Caco-2 (cell line): ENCODE data around the gene PHF13. TPM values are rescaled to one million over a fixed set of nuclear protein-coding genes. Genes with fewer than 3 reads are reported as not detected.
A peak's percentile ranks its signal among the peaks of the same experiment; 100 is the strongest.

Source experiments
- BruUV-seq: library from RNA; stranded (reverse); fragments of 400-500 nt; replicated peaks from 2 replicates; lab custom pipeline; 2021; lab: Mats Ljungman, UMichigan
- CTCF ChIA-PET: fragments of 300-600 bp; sonication (Branson Sonifier 250); formaldehyde crosslinking; loops from one replicate; lab custom pipeline; 2022; ENCODE audit warnings: antibody characterized with exemption; lab: Charles Lee
- POLR2A ChIA-PET: fragments of 300-600 bp; sonication (Branson Sonifier 250); formaldehyde crosslinking; loops from one replicate; lab custom pipeline; 2022; ENCODE audit warnings: antibody characterized with exemption; lab: Charles Lee
- DNase-seq, 2 experiments: peaks; one replicate each; pipeline versions ENCODE4 v3.0.0 to v3.0.0-alpha.2; 2020 to 2022
- H3K27me3 ChIP-seq: replicated peaks from 2 replicates; pipeline ENCODE4 v1.6.0; 2011; ENCODE audit warnings: low read length; ENCODE audit not compliant: control insufficient read depth, insufficient read depth
- H3K36me3 ChIP-seq: 2 replicates; pipeline ENCODE4 v1.5.1; 2011; ENCODE audit warnings: low read length; ENCODE audit not compliant: control insufficient read depth, insufficient read depth
- H3K4me1 ChIP-seq: fragments of 250-450 bp; sonication (Bioruptor Pico); 2 replicates; pipeline ENCODE4 v1.5.1; 2020; ENCODE audit warnings: mild to moderate bottlenecking
- H3K4me3 ChIP-seq: 2 replicates; pipeline ENCODE4 v1.5.1; 2011; ENCODE audit warnings: low read depth, mild to moderate bottlenecking, control low read depth, low read length
- H3K9me3 ChIP-seq: fragments of 250-450 bp; sonication (Bioruptor Pico); 2 replicates; pipeline ENCODE4 v1.5.1; 2020; ENCODE audit warnings: mild to moderate bottlenecking, moderate library complexity
- H3K27ac Mint-ChIP-seq: one replicate; pipeline ENCODE4 v1.8.0; 2022; ENCODE audit warnings: mixed read lengths; ENCODE audit not compliant: unreplicated experiment
- H3K27me3 Mint-ChIP-seq: one replicate; pipeline ENCODE4 v1.8.0; 2022; ENCODE audit warnings: mixed read lengths; ENCODE audit not compliant: insufficient read depth, unreplicated experiment
- H3K36me3 Mint-ChIP-seq: one replicate; pipeline ENCODE4 v1.8.0; 2022; ENCODE audit warnings: mild to moderate bottlenecking, mixed read lengths; ENCODE audit not compliant: insufficient read depth, unreplicated experiment
- H3K4me1 Mint-ChIP-seq: one replicate; pipeline ENCODE4 v1.8.0; 2022; ENCODE audit warnings: low read depth, mixed read lengths; ENCODE audit not compliant: unreplicated experiment
- H3K4me3 Mint-ChIP-seq: one replicate; pipeline ENCODE4 v1.8.0; 2022; ENCODE audit warnings: mild to moderate bottlenecking, moderate library complexity, mixed read lengths; ENCODE audit not compliant: unreplicated experiment
- H3K9me3 Mint-ChIP-seq: one replicate; pipeline ENCODE4 v1.8.0; 2022; ENCODE audit warnings: mixed read lengths; ENCODE audit not compliant: unreplicated experiment
- CTCF ChIP-seq, 2 experiments: fragments of 200-600 bp in 1 of 2; IDR thresholded peaks; 1 replicate in 1 of 2; 2 replicates in 1 of 2; pipeline versions ENCODE4 v1.5.1 to v1.8.0; 2011 to 2022; ENCODE audit warnings: antibody characterized with exemption in 1 of 2, control low read depth in 1 of 2, inconsistent platforms in 1 of 2, low read depth in 1 of 2, low read length in 1 of 2, mild to moderate bottlenecking in 1 of 2, moderate library complexity in 1 of 2; ENCODE audit not compliant: insufficient read depth in 1 of 2, severe bottlenecking in 1 of 2, unreplicated experiment in 1 of 2
- intact Hi-C: fragments of 100-400 bp; cut with micrococcal nuclease; formaldehyde crosslinking; loops from one replicate; pipeline ENCODE4 v1.10.0; 2022; ENCODE audit not compliant: unreplicated experiment
- total RNA-seq: library from RNA; stranded (reverse); gene quantifications from 2 replicates; pipeline ENCODE4 v1.2.3, GENCODE V29; 2022

Gene PHF13
- total RNA-seq, 1 experiment from 2014 or later, result 21.8 TPM

- no peak for TF ChIP-seq CTCF (IDR thresholded peaks at IDR 0.05; ENCODE audit: insufficient read depth in 1 of 2, low read depth in 1 of 2, low read length in 1 of 2, severe bottlenecking in 1 of 2, unreplicated experiment in 1 of 2)
- H3K27me3 Mint-ChIP-seq, result no peaks in the 10 kb centered on the region
- intact Hi-C loops, result loop anchor here (1.0 kb wide), 1 partner anchor 25 kb away; no protein-coding TSS in a partner anchor
- Histone ChIP-seq H3K9me3 (no peaks in the 10 kb centered on the region), H3K27me3 (no peaks in the 10 kb centered on the region), H3K36me3 (no peaks in the 10 kb centered on the region), H3K4me1 (peaks cover 28% of the 10 kb centered on the region), H3K4me3 (peak within 1 kb of the TSS; percentile 93)
- POLR2A ChIA-PET, result interaction anchor here (0.5 to 1.7 kb wide), 3 partner anchors 24 to 82 kb away, joined by 3 to 8 read pairs (median 3); no protein-coding TSS in a partner anchor
- peaks cover 14% of the 10 kb centered on the region for H3K36me3 Mint-ChIP-seq
- no peaks in the 10 kb centered on the region for H3K9me3 Mint-ChIP-seq
- CTCF ChIA-PET, result interaction anchor here (0.7 to 1.2 kb wide), 4 partner anchors 25 to 341 kb away, joined by 3 to 6 read pairs (median 4); partner anchors contain the start of gene NOL9
- peak; percentile 96 to 97 for DNase-seq
- H3K4me3 Mint-ChIP-seq, result peak within 1 kb of the TSS; percentile 87
- peak within 1 kb of the TSS; percentile 96 for H3K27ac Mint-ChIP-seq
- no peaks in the 10 kb centered on the region for H3K4me1 Mint-ChIP-seq
- no TSS peak for BruUV-seq
Measured at GRCh38 chr1:6579374-6580118, 34.0 kb upstream of the PHF13 start, which contains the start of gene ZBTB48. ZBTB48 (plus strand) TSS chr1:6579994; CDS start chr1:6580610, 616 bp downstream.

- intact Hi-C loops, result no loop called here
- peak overlapping the region; percentile 96 for H3K27ac Mint-ChIP-seq
- BruUV-seq, result TSS peak; percentile 34
Measured at GRCh38 chr1:6580119-6580592, 33.4 kb upstream of the PHF13 start.

More at GRCh38 chr1:6580119-6580592, 33.4 kb upstream of the PHF13 start:
- CTCF ChIA-PET, result interaction anchor here (0.7 to 1.2 kb wide), 4 partner anchors 26 to 342 kb away, joined by 3 to 6 read pairs (median 4); partner anchors contain the start of gene NOL9
- no peak for DNase-seq
- Mint-ChIP-seq H3K4me3 (peak overlapping the region; percentile 87), H3K36me3 (peaks cover 19% of the 10 kb centered on the region), H3K4me1 (no peaks in the 10 kb centered on the region), H3K27me3 (no peaks in the 10 kb centered on the region), H3K9me3 (no peaks in the 10 kb centered on the region)
- Histone ChIP-seq H3K4me1 (peaks cover 28% of the 10 kb centered on the region), H3K4me3 (peak overlapping the region; percentile 93), H3K27me3 (no peaks in the 10 kb centered on the region), H3K36me3 (no peaks in the 10 kb centered on the region), H3K9me3 (no peaks in the 10 kb centered on the region)
- POLR2A ChIA-PET, result interaction anchor here (1.0 to 1.7 kb wide), 2 partner anchors 24 to 82 kb away, joined by 3 to 8 read pairs; no protein-coding TSS in a partner anchor
- no peak for TF ChIP-seq CTCF (IDR thresholded peaks at IDR 0.05; ENCODE audit: insufficient read depth in 1 of 2, low read depth in 1 of 2, low read length in 1 of 2, severe bottlenecking in 1 of 2, unreplicated experiment in 1 of 2)
